VCaP (cell line): ENCODE data around the gene ZNF79.
A peak's percentile ranks its signal among the peaks of the same experiment; 100 is the strongest.

Experiments
- H3K27ac ChIP-seq: fragments of 450-650 bp; 2 replicates; pipeline ENCODE4 v1.5.1; 2017
- CTCF ChIP-seq: fragments of 450-650 bp; conservative IDR thresholded peaks from 2 replicates; pipeline ENCODE4 v1.5.1; 2017; ENCODE audit warnings: mild to moderate bottlenecking, moderate library complexity

Gene ZNF79

GRCh38 chr9:127450830-127451607 lies 26.8 kb downstream of the ZNF79 start, which contains the start of the genes LRSAM1 and RPL12:
LRSAM1 (plus strand) TSS chr9:127451510; CDS start chr9:127454528, 3,018 bp downstream.
RPL12 (minus strand) TSS chr9:127451406; CDS start chr9:127451317, 89 bp downstream.
- no peak for TF ChIP-seq CTCF
- H3K27ac ChIP-seq, result peak within 1 kb of the TSS; percentile 98

GRCh38 chr9:127451608-127451857 lies 27.4 kb downstream of the ZNF79 start:
- no peak for TF ChIP-seq CTCF
- H3K27ac ChIP-seq, result peak overlapping the region; percentile 98

- 0 out of 2 replicates have a peak, but pooled peaks have one; percentile 6 for TF ChIP-seq CTCF
- H3K27ac ChIP-seq, result peak overlapping the region; percentile 98
Measured at GRCh38 chr9:127451858-127452656, 27.9 kb downstream of the ZNF79 start.

- H3K27ac ChIP-seq, result peak overlapping the region; percentile 98
- no peak for TF ChIP-seq CTCF
Measured at GRCh38 chr9:127452691-127453090, 28.5 kb downstream of the ZNF79 start.

- TF ChIP-seq CTCF, result peak; percentile 76
- H3K27ac ChIP-seq, result no peak overlapping the region; the same call in 1 of the 2 replicates
Measured at GRCh38 chr9:127455324-127455992, 31.3 kb downstream of the ZNF79 start.

- TF ChIP-seq CTCF, result no peak
- no peak overlapping the region for H3K27ac ChIP-seq
Measured at GRCh38 chr9:127457191-127457878, 33.2 kb downstream of the ZNF79 start.
